Activated effector memory CD4-positive, alpha-beta T cell treated with anti-CD3 and anti-CD28 coated beads, Interleukin-2, amount 50 U/mL, for 16 hours (primary cell): ENCODE data around the gene PPAT.
"Not testable (repeated sequence)": the region's sequence is repeated elsewhere in the genome, so short reads cannot be mapped to it uniquely, and the experiment has no call there.

ENCODE experiments used
- DNase-seq: peaks from one replicate; pipeline ENCODE4 v3.0.0-alpha.2; 2020

Gene PPAT

GRCh38 chr4:56374956-56375355 lies 60.5 kb downstream of the PPAT start:
- DNase-seq: no peak

GRCh38 chr4:56372774-56373173 lies 62.6 kb downstream of the PPAT start:
- DNase-seq: no peak

GRCh38 chr4:56371426-56372220 lies 63.8 kb downstream of the PPAT start:
- DNase-seq: no peak

GRCh38 chr4:56370377-56370776 lies 65.0 kb downstream of the PPAT start:
- DNase-seq: no peak

GRCh38 chr4:56362981-56363380 lies 72.4 kb downstream of the PPAT start:
- DNase-seq: not testable (repeated sequence)

- no peak for DNase-seq
Observed at GRCh38 chr4:56360071-56360470, 75.3 kb downstream of the PPAT start.

- no peak for DNase-seq
Observed at GRCh38 chr4:56356650-56357049, 78.8 kb downstream of the PPAT start.

GRCh38 chr4:56348576-56348975 lies 86.8 kb downstream of the PPAT start:
- DNase-seq: no peak

- DNase-seq: no peak
Observed at GRCh38 chr4:56345458-56345857, 90.0 kb downstream of the PPAT start.
